Renal cortex interstitium (tissue), 11 donors: ENCODE measurements around the gene TTBK1. TPM values are rescaled to one million over a fixed set of nuclear protein-coding genes. Genes with fewer than 3 reads are reported as not detected.

Experiments
- DNase-seq, 11 donors: peaks; one replicate each; pipeline ENCODE4 v3.0.0-alpha.2; 2013; ENCODE audit warnings: low read depth in 9 of 11, low spot score in 4 of 11; ENCODE audit errors: extremely low read depth in 1 of 11
- polyA plus RNA-seq, 3 donors: library from polyadenylated mRNA; unstranded; fragments of 120-200 nt; gene quantifications; one replicate each; pipeline ENCODE4 v1.2.1, GENCODE V29; 2013; ENCODE audit not compliant: insufficient read length in 3 of 3

The TTBK1 gene
- polyA plus RNA-seq, 3 donors, result 0.26 to 0.51 (median 0.29) TPM

DNA sequence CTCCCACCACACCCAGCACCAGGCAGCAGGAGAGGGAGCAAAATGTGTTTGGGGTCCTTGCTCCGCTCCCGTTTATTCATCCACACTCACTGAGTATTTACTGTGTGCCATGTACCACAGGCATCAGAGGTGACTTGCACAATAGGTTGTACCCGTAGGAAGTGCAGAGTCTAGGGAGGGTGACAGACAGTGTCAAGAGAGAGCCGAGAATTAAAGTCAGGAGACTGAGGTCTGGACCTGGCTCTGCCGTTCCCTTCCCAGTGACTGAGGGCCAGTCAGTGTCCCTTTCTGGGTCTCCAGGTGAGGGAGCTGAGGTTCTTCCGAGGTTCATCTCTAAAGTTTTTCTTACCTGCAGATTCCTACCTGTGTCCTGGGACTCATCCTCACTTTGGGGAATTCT lies 22.3 kb downstream of the TTBK1 start:
- no peak for DNase-seq

DNA sequence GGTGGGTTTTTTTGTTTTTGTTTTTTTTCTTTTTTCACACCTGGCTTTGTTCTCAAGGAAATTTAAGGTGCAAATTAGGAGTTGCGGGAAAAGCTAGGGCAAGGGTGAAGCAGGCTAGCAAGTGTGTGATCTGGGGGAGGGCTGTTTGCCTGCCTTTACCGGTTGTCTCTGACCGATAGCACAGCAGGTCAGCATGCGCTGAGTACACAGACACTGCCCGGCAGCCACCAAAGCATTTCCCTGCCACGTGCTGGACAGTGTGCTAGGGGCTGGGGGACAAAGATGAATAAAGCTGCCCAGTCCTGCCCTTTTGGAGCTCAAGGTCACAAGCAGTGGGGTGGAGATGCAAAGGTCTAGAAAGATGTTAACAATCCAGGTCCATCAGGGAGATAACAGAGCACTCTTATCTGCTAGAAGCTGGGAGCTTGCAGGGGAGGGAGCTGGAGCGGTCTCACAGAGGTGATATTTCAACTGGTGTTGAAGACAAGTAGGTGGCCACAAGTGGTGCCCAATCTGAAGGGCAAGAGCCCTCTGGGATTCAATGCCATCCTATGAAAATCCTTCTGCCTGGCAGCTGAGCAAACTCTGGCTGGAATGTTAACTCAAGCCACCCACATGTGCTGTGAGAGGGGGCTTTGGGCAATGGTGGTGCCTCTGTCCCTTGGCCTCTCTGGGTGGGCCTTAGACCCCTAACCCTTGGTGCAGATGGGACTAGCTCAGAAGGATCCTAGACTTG lies 24.5 kb downstream of the TTBK1 start:
- no peak for DNase-seq

DNA sequence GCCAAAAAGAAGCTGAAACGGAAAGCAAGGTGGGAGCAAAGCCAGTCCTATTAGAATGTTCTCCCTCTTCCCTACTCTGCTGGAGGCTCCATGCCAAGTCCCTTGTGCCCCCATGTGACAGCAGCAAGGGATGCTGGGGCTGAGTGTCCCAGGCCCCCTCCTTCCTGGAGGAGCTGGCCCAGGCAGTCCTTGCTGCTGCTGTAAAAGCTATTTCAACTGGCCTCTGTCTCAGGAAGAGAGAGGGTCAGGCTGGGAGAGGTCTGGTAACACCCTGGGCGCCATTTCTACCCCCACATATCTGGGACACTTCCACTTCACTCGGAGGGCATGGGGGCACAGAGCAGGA lies 25.0 kb downstream of the TTBK1 start:
- no peak for DNase-seq

DNA sequence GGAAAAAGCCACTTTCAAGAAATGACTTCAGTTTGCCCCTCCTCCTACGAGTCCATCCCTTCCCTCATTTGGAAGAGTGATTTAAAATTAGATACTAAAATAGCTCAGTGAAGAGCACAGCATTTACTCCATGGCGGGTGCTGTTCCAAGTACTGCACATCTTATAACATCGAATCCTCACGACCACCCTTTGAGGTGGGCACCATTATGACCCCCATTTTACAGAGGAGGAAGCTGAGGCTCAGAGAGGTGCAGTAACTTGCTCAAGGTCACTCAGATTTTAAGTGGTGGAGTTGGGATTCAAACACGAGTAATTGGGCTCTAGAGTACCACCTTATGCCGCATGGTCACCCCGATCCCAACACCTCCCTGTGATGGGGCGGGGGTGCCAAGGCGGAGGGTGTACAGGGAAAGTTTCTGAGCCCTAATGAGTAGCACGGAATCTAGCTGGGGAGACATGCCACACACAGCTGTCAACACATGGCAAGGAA lies 25.5 kb downstream of the TTBK1 start:
- no peak for DNase-seq

DNA sequence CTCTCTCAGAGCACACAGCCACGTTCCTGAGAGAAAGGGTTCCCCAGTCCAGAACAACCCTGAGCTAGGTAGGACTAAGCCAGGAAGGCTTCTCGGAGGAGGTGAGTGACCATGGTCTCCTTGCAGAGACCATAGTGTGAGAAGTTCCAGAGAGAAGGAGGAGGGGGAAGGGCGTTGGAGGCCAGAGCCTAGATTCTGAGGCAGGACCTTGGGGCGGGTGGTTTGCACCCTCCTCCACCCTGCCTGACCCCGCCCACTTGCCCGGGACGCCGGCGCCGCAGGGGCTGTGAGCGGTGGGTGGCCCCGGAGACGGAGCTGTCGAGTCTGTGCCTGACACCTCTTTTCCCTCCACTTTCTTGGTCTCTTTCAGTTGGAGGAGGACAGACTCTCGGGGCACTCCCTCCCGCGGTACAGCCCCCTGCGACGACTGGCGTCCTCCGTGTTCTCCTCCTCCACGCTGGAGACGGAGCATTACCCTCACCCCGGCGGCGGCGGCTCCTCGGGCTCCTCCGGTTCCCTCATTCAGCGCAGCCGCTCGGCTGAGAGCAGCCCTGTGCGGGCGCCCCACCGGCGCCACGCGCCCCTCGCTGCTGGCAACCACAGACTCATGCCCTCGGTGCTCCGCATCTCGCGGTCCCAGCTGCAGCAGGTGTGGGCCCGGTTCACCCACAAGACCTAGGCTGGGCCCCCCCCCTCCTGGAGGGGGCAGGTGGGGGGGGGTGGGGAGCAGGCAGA lies 26.2 kb downstream of the TTBK1 start:
- no peak for DNase-seq

DNA sequence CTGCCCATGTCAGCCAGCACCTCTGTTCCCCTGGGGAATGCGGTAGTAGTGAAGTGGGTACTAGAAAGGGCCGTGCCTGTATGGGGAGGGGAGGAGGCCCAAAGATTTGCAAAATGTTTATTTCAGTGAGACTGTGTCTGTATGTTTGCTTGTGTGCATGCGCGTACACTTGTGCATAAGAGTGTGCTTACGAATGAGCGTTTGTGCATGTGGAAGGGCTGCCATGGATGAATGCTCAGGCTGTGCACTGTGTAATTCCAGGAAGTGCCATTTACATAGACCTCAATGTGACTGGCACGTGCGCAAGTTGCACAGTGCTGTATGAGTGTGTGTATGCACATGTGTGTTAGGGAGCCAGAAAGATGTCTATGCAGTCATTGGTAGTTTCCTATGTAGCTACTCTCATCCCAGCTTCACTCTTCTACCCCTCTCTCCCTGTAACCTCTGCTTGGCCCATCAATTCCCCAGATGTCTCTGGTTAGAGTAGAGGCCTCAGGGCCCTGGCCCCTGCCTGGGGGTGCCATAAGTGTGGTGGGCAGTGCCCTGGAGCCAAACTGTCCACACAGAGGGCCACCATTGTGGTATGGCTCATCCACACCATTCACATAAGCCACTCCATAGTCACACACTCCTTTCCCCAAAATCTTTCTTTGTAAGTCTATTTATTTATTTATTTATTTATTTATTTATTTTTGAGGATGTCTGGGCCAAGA lies 28.0 kb downstream of the TTBK1 start:
- DNase-seq, result no peak

DNA sequence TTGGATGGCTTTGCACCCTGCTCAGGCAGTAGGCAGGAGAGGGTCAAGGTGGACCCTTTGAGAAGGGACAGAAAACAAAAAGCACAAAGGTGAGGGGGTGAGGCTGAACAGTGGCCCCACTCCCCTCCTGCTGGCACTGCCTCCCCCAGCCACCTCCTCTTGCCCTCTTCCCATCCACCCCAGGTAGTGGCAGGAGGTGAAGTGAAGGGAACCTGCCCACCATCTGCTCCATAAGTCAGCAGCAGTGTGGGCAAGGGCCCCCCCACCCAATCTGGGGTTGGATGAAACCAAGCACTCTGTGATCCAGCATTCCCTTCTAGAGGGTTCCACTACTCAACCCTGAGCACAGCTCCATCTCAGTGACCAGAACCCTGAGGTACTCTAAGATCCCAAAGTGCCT lies 28.7 kb downstream of the TTBK1 start:
- no peak for DNase-seq

DNA sequence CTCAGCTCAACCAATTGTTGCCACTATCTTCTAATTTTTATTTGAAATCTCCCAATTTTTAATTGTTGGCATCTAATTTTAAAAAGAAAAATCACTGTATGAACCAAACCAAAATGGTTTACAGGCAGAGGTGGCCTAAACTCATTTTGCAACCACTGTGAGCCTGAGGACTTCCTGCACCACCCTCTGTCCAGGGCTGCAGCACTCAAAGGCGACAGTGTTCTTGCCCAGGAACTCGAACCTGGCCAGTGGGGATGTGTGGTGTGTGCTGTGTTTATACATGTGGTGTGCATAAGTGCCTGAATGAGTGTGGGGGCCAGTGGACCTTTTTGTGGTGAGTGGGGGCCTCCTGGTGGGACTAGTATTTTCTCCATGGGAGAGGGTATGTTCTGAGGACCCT lies 30.4 kb downstream of the TTBK1 start:
- DNase-seq, result no peak

DNA sequence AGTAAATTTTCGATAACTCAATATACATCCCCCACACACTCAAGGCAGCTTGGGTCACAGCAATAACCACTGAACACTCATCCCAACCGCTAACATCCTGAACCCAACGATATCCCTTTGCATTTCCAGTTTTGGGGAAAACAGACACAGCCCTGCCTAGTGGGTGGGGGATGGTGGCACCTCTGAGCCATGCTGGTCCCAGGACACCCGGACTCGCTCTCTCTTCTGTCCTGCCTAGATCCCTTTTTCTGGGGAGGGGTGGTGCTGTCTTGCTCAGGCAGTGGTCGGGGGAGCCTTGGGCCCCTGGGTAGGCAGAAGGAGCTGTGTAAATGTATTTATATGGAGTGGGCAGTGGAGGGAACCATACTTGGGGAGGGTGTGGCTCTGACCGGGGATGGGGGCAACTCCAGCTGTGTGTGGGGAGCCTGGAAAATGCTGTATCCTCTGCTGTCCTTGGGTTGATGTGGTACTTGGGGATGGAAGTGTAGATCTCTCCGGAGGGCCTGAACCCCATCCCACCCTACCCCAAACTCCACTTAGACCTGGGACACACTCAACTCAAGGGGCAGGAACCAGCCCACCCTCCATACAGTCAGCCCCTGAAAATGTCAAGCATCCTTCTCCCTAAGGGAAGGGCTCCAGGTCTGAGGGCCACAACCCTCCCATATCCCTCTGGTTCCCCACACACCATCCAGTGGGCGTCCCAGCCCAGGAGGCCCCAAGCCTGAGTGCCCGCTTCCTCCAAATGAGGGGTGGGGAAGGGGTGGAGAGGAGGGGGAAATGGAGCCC lies 31.0 kb downstream of the TTBK1 start:
- DNase-seq, result no peak

DNA sequence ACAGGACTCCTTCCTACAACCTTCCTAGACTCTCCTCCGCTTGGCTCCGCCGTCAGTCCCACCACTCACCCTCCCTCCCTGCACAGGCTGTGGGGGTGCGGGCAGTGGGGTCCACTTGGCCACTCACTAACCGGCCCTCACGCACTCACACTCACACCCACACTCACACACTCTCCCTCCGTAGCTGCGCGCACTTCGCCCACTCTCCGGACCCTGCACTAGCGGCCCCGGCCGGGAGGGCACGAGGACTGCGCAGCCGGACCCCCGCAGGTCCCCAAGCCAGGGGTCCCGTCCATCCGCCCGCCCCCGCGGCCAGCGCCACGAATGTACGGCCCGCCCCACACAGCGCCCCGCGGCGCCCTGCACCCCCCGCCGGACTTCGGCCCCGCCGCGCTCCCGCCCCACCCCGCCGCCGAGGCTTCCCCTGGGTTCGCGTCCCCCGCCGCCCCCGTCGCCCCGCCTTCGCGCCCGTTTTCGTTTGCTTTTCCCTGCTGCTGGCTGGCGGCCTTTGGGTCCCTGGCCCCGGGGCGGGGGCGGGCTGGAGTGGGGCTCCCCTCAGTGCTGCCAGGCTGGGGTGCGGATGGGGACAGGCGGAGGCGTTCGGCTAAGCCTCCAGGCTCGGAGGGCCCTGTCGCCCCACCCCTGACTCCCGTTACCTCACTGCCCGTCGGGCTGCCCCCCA lies 31.8 kb downstream of the TTBK1 start:
- no peak for DNase-seq

DNA sequence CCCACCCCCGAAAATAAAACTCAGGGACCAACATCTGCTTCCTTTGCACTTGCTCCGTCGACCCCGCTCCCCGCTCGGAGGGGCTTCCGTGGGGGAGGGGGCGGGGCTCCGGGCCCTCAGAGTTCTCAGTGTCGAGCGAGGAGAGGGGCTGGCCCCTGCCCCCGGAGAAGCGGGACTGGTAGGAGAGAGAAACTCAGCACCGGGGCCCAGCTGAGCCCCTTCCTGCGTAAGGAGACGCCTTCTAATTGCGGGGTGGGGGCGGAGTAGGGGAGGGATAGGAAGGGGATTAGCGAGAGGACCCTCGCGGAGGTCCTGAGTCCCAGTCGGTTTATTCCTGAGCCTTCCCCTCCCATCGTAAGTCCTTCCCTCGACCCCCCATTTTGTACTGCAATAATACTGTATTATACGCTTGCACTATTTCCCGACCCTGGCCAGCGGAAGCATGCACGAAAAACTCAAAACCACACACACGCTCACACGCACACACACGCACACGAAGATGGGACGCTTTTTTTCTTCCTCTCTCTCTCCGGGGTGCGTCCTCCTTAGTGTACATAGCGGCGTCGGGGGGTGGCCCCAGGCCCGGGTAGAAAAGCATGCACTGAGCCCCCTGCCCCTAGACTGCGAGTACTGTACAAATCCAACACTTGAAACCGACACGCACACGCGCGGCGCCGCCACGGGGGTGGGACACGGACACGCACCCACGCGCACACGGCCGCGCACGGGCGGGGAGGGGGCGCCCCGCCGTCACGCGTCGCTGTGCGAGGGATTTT lies 32.7 kb downstream of the TTBK1 start:
- DNase-seq, result no peak

DNA sequence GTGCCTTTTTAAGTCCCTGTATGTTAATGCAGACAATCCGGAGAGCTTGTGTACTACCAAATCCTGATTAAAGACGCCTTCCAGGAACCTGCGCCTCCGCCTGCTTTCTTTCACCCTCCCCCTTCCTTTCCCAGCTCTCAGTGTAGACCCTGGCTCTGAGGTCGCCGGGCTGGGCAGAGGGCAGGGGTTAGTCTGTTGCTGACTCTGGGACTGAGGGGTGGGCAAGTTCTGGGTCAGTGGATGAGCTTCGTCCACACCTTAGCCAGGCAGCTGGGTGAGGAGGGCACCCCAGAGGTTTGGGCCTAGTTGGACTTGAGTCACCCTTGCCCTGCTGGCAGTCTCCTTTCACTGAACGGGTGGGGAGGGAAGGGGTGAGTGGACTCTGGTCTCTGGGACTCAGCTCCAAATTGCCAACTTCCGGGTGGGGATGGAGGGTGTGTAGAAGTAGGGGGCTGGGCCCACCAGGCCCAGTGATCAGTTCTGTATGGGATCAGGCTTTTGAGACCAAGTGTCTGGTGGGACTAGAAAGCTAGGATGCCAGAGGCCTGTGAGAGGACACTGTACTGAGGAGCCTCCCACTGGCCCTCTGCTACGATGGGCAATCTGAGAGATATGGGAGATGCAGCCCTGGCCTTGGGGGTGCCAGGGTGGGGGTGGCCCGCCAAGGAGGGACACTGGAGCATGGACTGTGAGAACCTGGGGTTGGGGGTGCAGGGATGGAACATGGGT lies 33.5 kb downstream of the TTBK1 start:
- DNase-seq, result no peak

DNA sequence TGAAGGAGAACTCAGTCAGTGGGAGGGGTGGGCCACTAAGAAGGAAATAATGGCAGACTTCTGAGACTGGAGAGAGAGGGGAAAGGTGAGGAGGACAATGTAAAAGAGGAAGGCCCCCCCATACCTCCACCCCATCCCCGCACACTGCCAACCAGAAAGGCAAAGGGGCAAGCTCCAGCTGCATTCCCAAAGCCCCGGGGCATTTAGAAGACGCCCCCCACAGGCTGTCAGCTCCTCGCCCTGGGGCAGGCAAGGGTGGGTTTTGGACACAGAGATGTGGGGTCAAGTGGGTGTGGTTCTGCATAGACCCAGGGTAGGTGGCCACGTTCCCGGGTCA lies 34.0 kb downstream of the TTBK1 start:
- no peak for DNase-seq

DNA sequence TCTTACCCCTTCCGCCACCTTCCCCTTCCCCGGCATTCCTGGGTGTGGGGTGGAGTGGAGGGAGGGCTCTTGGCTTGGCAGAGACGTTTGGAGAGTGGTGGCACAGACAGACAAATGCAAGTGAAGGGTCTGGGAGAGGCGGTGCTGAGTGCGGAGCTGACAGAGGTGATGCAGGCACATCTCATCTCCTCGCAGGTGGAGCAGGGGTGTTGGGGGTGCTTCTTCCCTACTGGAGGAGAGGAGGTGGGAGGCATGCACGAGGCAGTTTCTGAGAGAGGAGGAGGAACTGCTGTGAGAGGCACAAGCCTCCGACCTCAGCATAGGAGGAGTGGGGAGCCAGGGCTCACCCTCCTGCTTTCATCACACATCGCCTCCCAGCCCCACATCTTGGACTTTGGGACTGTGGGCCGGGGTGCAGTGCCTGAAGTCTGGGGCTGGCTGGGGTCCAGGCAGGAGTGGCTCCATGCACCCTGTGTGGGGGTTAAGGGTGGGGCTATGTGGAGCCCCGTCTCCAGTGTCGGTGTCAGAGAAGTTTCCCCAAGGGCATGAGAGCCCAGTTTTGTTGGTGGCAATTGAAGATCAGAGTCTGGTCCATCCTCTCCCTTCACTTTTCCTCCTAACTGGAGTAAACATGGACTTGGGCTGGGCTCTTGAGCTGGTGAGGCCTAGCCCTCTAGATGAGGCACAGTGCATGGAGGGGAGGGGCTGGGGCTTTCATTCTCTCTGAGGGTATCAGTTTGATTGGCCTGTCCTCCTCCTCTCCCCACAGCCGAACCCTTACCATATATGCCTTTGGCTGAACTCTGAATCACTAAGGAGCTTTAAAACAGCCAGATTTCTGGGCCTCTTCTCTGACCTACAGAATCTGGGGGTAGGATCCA lies 34.6 kb downstream of the TTBK1 start:
- DNase-seq, result no peak

DNA sequence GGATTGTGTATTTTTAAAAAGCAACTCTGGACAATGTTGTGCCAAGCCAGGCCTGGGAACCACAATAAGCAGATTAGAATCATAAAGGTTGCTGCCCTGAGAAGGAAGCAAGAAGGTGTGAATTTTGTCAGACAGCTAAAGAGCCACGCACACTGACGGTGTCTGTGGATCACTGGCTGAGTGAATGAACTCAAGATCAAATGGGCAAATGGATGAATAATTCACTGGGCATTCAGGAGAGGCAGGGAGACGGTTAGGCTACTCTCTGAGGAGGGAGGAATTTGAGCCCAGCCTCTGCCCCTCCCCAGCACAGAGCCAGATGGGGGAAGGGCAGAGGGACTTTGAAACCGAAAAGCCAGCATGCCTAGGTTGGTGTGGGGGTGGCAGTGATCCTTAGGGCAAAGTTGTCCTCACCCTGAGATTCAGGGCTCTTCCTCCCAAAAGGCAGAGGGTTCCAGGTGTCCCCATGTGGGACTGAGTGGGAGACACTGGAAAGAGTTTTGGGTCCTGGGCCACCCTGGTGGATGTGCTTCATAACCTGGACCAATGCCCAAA lies 35.3 kb downstream of the TTBK1 start:
- no peak for DNase-seq

DNA sequence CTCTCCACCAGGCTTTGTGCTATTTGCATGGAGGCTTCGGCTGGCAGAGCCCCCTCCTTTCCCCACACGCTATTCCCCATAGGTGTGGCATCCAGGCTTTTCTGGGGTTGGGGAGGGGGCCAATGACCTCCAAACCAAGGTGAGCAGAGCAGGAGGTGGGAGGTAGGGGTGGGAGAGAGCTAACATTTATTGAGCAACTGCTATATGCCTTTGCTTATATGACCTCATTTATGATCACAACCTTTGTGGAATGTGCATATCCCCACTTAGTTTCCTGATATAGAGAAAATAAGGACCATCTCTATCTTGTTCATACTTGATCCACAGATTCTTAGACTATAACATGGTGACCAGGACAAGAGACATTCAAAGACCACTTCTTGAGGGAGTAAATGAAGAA lies 37.0 kb downstream of the TTBK1 start:
- no peak for DNase-seq
